HL-60/S4 treated with phorbol 12-myristate 13-acetate at 8.2 ng/mL for 4 days and 3 days (cell line): ENCODE results near the gene BEX2.

Source experiments
- in situ Hi-C: fragments of 300-500 bp; cut with MboI; formaldehyde crosslinking; loops from 2 replicates; pipeline ENCODE4 v1.15.0; 2022; ENCODE audit warnings: low sequenced_read_pairs

Gene BEX2

GRCh38 chrX:103274284-103274683, 36.5 kb downstream of the BEX2 start:
- in situ Hi-C loops, result no loop called here
